ENCODE results near the gene KDM7A.

- TF ChIP-seq POLR2A (IDR thresholded peaks at IDR 0.05; ENCODE audit: extremely low read depth, insufficient read length) = no peak
- TF ChIP-seq CTCF (IDR thresholded peaks at IDR 0.05; ENCODE audit: low read depth, low read length) = no peak
- TF ChIP-seq MAX (IDR thresholded peaks at IDR 0.05; ENCODE audit: low read depth, low read length) = no peak
- TF ChIP-seq MYC (IDR thresholded peaks at IDR 0.05; ENCODE audit: low read depth, low read length) = no peak
These were observed 134.5 kb downstream of the KDM7A start for GRCh38 chr7:140042386-140042670.

Measured in NB4 (cell line).